Measurements from ENCODE around the gene GINM1.

The GINM1 gene, protein sequence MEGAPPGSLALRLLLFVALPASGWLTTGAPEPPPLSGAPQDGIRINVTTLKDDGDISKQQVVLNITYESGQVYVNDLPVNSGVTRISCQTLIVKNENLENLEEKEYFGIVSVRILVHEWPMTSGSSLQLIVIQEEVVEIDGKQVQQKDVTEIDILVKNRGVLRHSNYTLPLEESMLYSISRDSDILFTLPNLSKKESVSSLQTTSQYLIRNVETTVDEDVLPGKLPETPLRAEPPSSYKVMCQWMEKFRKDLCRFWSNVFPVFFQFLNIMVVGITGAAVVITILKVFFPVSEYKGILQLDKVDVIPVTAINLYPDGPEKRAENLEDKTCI

GRCh38 chr6:149565527-149566409 is at the start of gene GINM1:
Gene GINM1 (plus strand): TSS chr6:149566375. CDS start chr6:149566415, 40 bp downstream.
- H3K9me3 Mint-ChIP-seq = no peaks in the 10 kb centered on the region
- H3K4me1 Mint-ChIP-seq (ENCODE audit: low read depth) = peaks cover 6% of the 10 kb centered on the region
- H3K27me3 Mint-ChIP-seq = peaks cover 13% of the 10 kb centered on the region
- H3K4me3 Mint-ChIP-seq = peak within 1 kb of the TSS; percentile 96
- peaks cover 7% of the 10 kb centered on the region for H3K36me3 Mint-ChIP-seq (ENCODE audit: low read depth)
- H3K27ac Mint-ChIP-seq = peak within 1 kb of the TSS; percentile 88
- intact Hi-C loops (cut with micrococcal nuclease) = loop anchor here (1.0 to 5.0 kb wide), 3 partner anchors 19 to 151 kb away; partner anchors contain the start of genes KATNA1 and PPIL4

GRCh38 chr6:149529650-149530049 is 36.5 kb upstream of the GINM1 start:
- intact Hi-C loops (cut with micrococcal nuclease) = no loop called here
- no peak overlapping the region for H3K27ac Mint-ChIP-seq
- H3K9me3 Mint-ChIP-seq = no peaks in the 10 kb centered on the region
- no peaks in the 10 kb centered on the region for H3K4me1 Mint-ChIP-seq (ENCODE audit: low read depth)
- H3K4me3 Mint-ChIP-seq = no peak overlapping the region
- no peaks in the 10 kb centered on the region for H3K27me3 Mint-ChIP-seq
- peaks cover 77% of the 10 kb centered on the region for H3K36me3 Mint-ChIP-seq (ENCODE audit: low read depth)

DNA sequence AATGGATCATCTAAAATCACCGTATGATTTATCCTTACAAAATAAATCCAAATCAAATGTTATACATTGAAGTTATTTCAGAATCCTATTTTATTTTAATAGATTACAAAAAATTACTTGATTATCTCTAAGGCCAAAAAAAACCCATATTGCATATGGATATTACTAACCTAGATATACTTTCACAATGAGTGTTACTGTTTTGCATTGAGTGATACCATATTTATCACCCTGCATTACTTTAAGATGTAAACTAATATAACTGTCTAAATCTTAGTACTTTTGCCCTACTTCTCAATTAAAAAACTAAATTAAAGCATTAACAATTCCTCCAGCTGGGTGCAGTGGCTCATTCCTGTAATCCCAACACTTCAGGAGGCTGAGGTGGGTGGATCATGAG is 31.4 kb upstream of the GINM1 start:
- no peak overlapping the region for H3K27ac Mint-ChIP-seq
- H3K27me3 Mint-ChIP-seq = no peaks in the 10 kb centered on the region
- no peaks in the 10 kb centered on the region for H3K9me3 Mint-ChIP-seq
- peaks cover 83% of the 10 kb centered on the region for H3K36me3 Mint-ChIP-seq (ENCODE audit: low read depth)
- intact Hi-C loops (cut with micrococcal nuclease) = no loop called here
- no peaks in the 10 kb centered on the region for H3K4me1 Mint-ChIP-seq (ENCODE audit: low read depth)
- no peak overlapping the region for H3K4me3 Mint-ChIP-seq

DNA sequence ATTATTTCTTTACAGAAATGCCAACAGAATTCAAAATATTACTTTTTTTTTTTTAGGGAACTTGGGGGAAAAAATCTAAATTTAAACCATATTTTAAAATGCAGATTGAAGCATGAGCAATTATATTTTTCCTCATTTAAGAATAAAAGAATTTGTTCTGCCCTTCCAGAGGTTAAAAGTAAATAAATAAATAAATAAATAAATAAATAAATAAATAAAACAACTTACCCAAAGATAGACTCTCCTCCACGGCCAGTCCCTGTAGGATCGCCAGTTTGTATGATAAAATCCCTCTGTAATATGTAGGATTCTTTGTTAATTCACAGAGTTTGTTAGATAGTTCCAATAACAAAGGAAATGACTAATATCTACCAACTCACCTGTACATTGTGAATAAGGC is 25.0 kb upstream of the GINM1 start:
- H3K36me3 Mint-ChIP-seq (ENCODE audit: low read depth) = peaks cover 72% of the 10 kb centered on the region
- no peaks in the 10 kb centered on the region for H3K9me3 Mint-ChIP-seq
- no peak overlapping the region for H3K27ac Mint-ChIP-seq
- no peak overlapping the region for H3K4me3 Mint-ChIP-seq
- intact Hi-C loops (cut with micrococcal nuclease) = no loop called here
- H3K4me1 Mint-ChIP-seq (ENCODE audit: low read depth) = peaks cover 25% of the 10 kb centered on the region
- no peaks in the 10 kb centered on the region for H3K27me3 Mint-ChIP-seq

DNA sequence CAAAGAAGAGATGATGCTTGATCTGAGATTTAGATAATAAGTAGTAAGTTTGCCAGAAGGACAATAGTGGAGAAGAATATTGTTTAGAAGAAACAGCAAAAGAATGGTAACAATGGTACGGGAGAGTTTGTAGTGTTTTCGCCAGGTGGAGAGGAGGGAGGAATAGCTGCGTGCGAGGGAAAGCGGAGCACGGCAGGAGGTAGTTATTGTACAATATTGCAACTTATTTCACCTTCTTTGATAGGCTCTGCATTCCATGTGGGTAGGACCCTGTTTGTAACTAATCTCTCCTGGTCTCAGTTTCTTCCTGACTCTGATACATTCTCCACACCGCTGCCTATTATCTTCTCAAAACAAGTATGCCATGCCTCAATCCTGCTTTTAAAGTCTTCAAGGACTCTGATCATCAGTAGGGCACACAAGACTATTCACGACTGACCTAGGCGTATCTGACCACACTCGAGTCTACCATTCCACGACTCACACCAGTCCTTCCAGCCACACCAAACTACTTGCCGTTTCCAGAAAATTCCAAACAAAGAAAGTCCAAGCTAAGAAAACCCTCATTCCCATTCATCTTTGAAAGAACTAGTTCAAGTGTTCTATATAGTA is 21.4 kb upstream of the GINM1 start:
- intact Hi-C loops (cut with micrococcal nuclease) = no loop called here
- Mint-ChIP-seq H3K27ac (peak overlapping the region; percentile 96), H3K9me3 (no peaks in the 10 kb centered on the region), H3K27me3 (peaks cover 5% of the 10 kb centered on the region), H3K36me3 (ENCODE audit: low read depth) (peaks cover 39% of the 10 kb centered on the region), H3K4me3 (peak overlapping the region; percentile 93), H3K4me1 (ENCODE audit: low read depth) (peaks cover 35% of the 10 kb centered on the region)

DNA sequence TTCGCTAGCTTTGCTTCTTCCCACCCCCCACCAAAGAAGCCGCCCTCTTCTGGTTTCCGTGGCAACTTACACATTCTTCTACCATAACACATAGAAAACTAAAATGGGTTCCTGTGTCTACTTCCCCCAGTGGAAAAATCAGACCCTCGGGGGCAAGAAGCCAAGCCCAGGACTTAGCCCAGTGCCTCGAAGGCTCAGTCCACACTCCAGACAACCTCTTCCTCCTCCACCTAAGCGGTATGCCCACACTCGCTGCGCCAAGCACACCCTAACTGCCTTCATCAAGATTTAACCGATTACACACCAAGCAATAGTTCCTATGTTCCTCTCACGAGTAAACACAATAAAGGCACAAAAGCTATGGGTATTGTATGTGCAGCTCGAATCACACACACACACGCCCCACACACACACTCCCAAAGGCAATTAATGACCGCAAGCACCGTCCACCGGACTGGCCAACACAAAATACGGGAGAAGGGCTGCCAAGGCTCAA is 20.9 kb upstream of the GINM1 start:
- Mint-ChIP-seq H3K4me3 (peak overlapping the region; percentile 93), H3K4me1 (ENCODE audit: low read depth) (peaks cover 35% of the 10 kb centered on the region), H3K36me3 (ENCODE audit: low read depth) (peaks cover 33% of the 10 kb centered on the region), H3K9me3 (no peaks in the 10 kb centered on the region), H3K27ac (peak overlapping the region; percentile 96), H3K27me3 (peaks cover 10% of the 10 kb centered on the region)
- intact Hi-C loops (cut with micrococcal nuclease) = no loop called here

DNA sequence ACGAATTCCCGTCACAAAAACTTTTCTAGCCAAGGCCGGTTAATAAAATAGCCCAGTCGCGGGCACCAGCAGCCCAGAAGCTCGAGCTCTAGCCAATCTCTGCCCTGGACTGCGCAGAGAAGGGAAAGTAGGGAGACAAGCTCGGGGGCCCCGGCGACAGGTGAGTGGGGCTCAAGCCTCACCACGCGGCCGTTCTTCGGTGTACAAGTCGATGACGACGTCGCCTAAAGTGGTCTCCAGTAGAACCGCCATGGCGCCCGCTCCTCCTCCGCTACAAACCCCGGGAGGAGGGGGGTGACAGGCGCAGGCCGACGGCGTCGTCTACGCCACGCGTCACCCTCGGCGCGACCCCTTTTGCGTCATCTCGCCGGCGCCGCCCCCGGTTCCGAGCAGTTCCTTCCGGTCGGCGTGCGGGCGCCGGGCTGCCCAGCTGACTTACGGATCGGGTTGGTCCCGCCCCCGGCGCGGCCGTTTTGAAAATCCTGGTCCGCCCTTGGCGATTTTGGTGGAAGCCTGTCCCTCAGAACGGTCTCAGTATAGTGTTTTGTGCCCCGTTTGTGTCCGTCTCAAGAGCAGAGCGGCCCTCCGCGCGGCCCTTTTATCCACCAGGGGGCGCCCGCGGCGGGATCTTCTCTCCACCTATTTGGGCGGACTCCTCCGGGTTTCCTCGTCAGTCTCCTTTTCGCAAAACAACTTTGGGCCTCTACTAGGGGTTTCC is 20.3 kb upstream of the GINM1 start, which contains the start of gene PPIL4:
Gene PPIL4, minus strand, starts transcription at position 290 of the 718 bp plus-strand sequence. Its CDS starts 38 bp downstream, at position 252.
- Mint-ChIP-seq H3K27me3 (peaks cover 10% of the 10 kb centered on the region), H3K4me3 (peak within 1 kb of the TSS; percentile 93), H3K36me3 (ENCODE audit: low read depth) (peaks cover 27% of the 10 kb centered on the region), H3K27ac (peak within 1 kb of the TSS; percentile 96), H3K4me1 (ENCODE audit: low read depth) (peaks cover 35% of the 10 kb centered on the region), H3K9me3 (no peaks in the 10 kb centered on the region)
- intact Hi-C loops (cut with micrococcal nuclease) = loop anchor here (1.0 kb wide), 1 partner anchor 20 kb away; the partner anchor contains the start of gene GINM1

DNA sequence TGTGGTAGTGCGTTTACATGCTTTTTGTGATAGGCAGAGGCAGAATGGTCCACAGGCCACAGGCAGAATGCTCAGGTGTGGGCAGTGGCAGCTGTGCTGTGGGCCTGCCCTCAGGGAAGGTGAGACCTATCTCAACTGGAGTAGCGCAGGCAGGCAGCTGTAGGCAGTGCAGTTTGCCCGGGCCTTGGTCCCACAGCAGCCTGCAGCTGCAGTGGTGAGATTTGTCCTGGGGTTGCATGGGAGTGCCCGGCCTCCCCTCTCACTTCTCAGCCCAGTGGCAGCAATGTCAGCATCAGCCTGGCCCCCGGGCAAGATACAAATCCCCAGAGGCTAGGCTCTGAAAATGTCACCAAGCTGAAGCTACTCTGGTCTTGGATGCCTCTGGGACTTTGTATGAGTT is 14.3 kb upstream of the GINM1 start:
- H3K36me3 Mint-ChIP-seq (ENCODE audit: low read depth) = no peaks in the 10 kb centered on the region
- H3K27me3 Mint-ChIP-seq = peaks cover 34% of the 10 kb centered on the region
- H3K4me3 Mint-ChIP-seq = no peak overlapping the region

GRCh38 chr6:149558029-149558428 is 8.1 kb upstream of the GINM1 start:
- Mint-ChIP-seq H3K4me3 (no peak overlapping the region), H3K36me3 (ENCODE audit: low read depth) (no peaks in the 10 kb centered on the region), H3K27me3 (peaks cover 51% of the 10 kb centered on the region), H3K9me3 (no peaks in the 10 kb centered on the region), H3K4me1 (ENCODE audit: low read depth) (no peaks in the 10 kb centered on the region), H3K27ac (no peak overlapping the region)
- intact Hi-C loops (cut with micrococcal nuclease) = no loop called here

More for the DNA sequence above, 14.3 kb upstream of the GINM1 start:
- H3K4me1 Mint-ChIP-seq (ENCODE audit: low read depth) = peaks cover 5% of the 10 kb centered on the region
- intact Hi-C loops (cut with micrococcal nuclease) = no loop called here
- no peak overlapping the region for H3K27ac Mint-ChIP-seq
- H3K9me3 Mint-ChIP-seq = no peaks in the 10 kb centered on the region

DNA sequence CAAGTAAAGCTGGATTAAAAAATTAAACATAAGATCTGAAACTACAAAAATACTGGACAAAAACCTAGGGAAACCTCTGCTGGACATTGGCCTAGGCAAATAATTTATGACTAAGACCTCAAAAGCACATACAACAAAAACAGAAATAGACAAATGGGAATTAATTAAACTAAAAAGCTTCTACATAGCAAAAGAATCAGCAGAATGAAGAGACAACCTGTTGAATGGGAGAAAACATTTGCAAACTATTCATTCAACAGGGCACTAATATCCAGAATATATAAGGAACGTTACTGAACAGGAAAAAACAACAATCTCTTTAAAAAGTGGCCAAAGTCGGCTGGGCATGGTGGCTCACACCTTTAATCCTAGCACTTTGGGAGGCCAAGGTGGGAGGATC is 6.8 kb upstream of the GINM1 start:
- no peaks in the 10 kb centered on the region for H3K36me3 Mint-ChIP-seq (ENCODE audit: low read depth)
- H3K4me3 Mint-ChIP-seq = no peak overlapping the region
- intact Hi-C loops (cut with micrococcal nuclease) = no loop called here
- H3K27ac Mint-ChIP-seq = no peak overlapping the region
- no peaks in the 10 kb centered on the region for H3K4me1 Mint-ChIP-seq (ENCODE audit: low read depth)
- peaks cover 49% of the 10 kb centered on the region for H3K27me3 Mint-ChIP-seq
- no peaks in the 10 kb centered on the region for H3K9me3 Mint-ChIP-seq

DNA sequence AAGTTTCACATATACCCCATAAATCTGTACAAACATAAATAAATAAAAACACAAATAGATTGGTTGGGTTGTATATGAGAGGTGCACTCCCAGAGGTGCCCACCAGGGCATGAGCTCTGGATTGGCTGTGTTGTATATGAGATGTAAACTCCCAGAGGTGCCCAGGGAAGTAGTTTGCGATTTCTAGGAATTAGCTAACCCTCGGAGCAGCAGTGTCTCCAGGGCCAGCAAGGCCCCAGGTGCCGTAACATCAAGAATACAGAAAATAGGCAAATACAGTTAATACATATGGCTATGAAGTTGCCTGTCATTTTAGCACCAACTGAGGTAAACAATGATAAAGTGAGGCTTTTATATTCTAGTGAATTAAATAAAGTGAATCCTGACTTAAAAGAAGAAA is 5.4 kb upstream of the GINM1 start:
- peaks cover 45% of the 10 kb centered on the region for H3K27me3 Mint-ChIP-seq
- no peak overlapping the region for H3K27ac Mint-ChIP-seq
- no peak overlapping the region for H3K4me3 Mint-ChIP-seq
- no peaks in the 10 kb centered on the region for H3K9me3 Mint-ChIP-seq
- intact Hi-C loops (cut with micrococcal nuclease) = no loop called here
- H3K4me1 Mint-ChIP-seq (ENCODE audit: low read depth) = no peaks in the 10 kb centered on the region
- no peaks in the 10 kb centered on the region for H3K36me3 Mint-ChIP-seq (ENCODE audit: low read depth)

GRCh38 chr6:149563203-149563927 is 2.8 kb upstream of the GINM1 start:
- Mint-ChIP-seq H3K36me3 (ENCODE audit: low read depth) (peaks cover 7% of the 10 kb centered on the region), H3K4me1 (ENCODE audit: low read depth) (peaks cover 6% of the 10 kb centered on the region), H3K9me3 (no peaks in the 10 kb centered on the region), H3K27me3 (peaks cover 24% of the 10 kb centered on the region), H3K27ac (no peak overlapping the region), H3K4me3 (no peak overlapping the region)
- intact Hi-C loops (cut with micrococcal nuclease) = no loop called here

DNA sequence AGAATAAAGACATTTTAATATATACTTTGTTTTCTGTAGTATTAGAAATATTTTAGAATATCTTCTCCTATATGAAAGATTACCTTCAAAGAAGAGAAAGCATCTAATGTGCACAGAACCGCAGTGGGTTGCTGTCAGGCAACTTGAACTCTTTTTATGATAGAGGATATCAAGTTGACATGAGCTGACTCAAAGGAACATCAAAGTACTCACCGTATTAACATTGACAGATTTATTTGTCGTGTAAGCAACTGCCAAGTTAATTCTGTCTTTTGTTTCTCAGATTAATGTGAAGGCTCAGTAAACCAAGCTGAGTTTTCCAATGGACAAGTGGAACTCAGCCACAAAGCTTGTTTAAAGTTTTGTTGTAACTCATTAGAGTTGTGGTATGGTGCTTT is 2.2 kb upstream of the GINM1 start:
- H3K4me1 Mint-ChIP-seq (ENCODE audit: low read depth) = peaks cover 6% of the 10 kb centered on the region
- H3K4me3 Mint-ChIP-seq = no peak overlapping the region
- intact Hi-C loops (cut with micrococcal nuclease) = no loop called here
- peaks cover 24% of the 10 kb centered on the region for H3K27me3 Mint-ChIP-seq
- H3K9me3 Mint-ChIP-seq = no peaks in the 10 kb centered on the region
- peaks cover 7% of the 10 kb centered on the region for H3K36me3 Mint-ChIP-seq (ENCODE audit: low read depth)
- H3K27ac Mint-ChIP-seq = no peak overlapping the region
